Measurements from ENCODE around the gene TBC1D2.
"Not testable (repeated sequence)": the region's sequence is repeated elsewhere in the genome, so short reads cannot be mapped to it uniquely, and the experiment has no call there.

TBC1D2 gene

GRCh38 chr9:98255578-98256296 lies at the start of gene TBC1D2:
TSS of gene TBC1D2 (minus strand) at chr9:98255649. CDS start at chr9:98255541, 108 bp downstream.
- peak; percentile 98 for DNase-seq

- no peak for DNase-seq
These were observed 48.9 kb upstream of the TBC1D2 start for GRCh38 chr9:98304381-98304780.

GRCh38 chr9:98303633-98304125 lies 48.2 kb upstream of the TBC1D2 start:
- DNase-seq = no peak

GRCh38 chr9:98302938-98303632 lies 47.6 kb upstream of the TBC1D2 start:
- no peak for DNase-seq

- no peak for DNase-seq
These were observed 46.7 kb upstream of the TBC1D2 start for GRCh38 chr9:98302150-98302549.

- no peak for DNase-seq
These were observed 45.2 kb upstream of the TBC1D2 start for GRCh38 chr9:98300611-98301010.

GRCh38 chr9:98298476-98298875 lies 43.0 kb upstream of the TBC1D2 start:
- DNase-seq = no peak

GRCh38 chr9:98295824-98296223 lies 40.4 kb upstream of the TBC1D2 start:
- no peak for DNase-seq

- DNase-seq = no peak
These were observed 36.4 kb upstream of the TBC1D2 start for GRCh38 chr9:98291820-98292219.

GRCh38 chr9:98290411-98290810 lies 35.0 kb upstream of the TBC1D2 start:
- no peak for DNase-seq

GRCh38 chr9:98289614-98290201 lies 34.3 kb upstream of the TBC1D2 start:
- DNase-seq = no peak

GRCh38 chr9:98288881-98289280 lies 33.4 kb upstream of the TBC1D2 start:
- no peak for DNase-seq

GRCh38 chr9:98287384-98287783 lies 31.9 kb upstream of the TBC1D2 start:
- DNase-seq = no peak

- DNase-seq = no peak
These were observed 30.0 kb upstream of the TBC1D2 start for GRCh38 chr9:98285446-98285845.

GRCh38 chr9:98284754-98285153 lies 29.3 kb upstream of the TBC1D2 start:
- no peak for DNase-seq

GRCh38 chr9:98283143-98283542 lies 27.7 kb upstream of the TBC1D2 start:
- DNase-seq = not testable (repeated sequence)

GRCh38 chr9:98281281-98281680 lies 25.8 kb upstream of the TBC1D2 start:
- DNase-seq = no peak

- DNase-seq = no peak
These were observed 25.1 kb upstream of the TBC1D2 start for GRCh38 chr9:98280574-98280973.

- no peak for DNase-seq
These were observed 24.7 kb upstream of the TBC1D2 start for GRCh38 chr9:98280162-98280561.

- no peak for DNase-seq
These were observed 21.5 kb upstream of the TBC1D2 start for GRCh38 chr9:98276907-98277469.

- no peak for DNase-seq
These were observed 19.7 kb upstream of the TBC1D2 start for GRCh38 chr9:98275159-98275558.

GRCh38 chr9:98272083-98272482 lies 16.6 kb upstream of the TBC1D2 start:
- DNase-seq = no peak

- DNase-seq = no peak
These were observed 16.0 kb upstream of the TBC1D2 start for GRCh38 chr9:98271479-98271878.

GRCh38 chr9:98270284-98270683 lies 14.8 kb upstream of the TBC1D2 start:
- DNase-seq = not testable (repeated sequence)

Measured in stimulated activated CD4-positive, alpha-beta T cell treated with anti-CD3 and anti-CD28 coated beads, Interleukin-4, amount 100 ng/mL, for 1 hour (primary cell).